ENCODE measurements around the gene UTP15. TPM values are rescaled to one million over a fixed set of nuclear protein-coding genes. Genes with fewer than 3 reads are reported as not detected.
A peak's percentile ranks its signal among the peaks of the same experiment; 100 is the strongest.

UTP15 gene
- polyA plus RNA-seq, 3 donors from 2014 or later, result 1.5 to 7.8 (median 4.1) TPM

DNA sequence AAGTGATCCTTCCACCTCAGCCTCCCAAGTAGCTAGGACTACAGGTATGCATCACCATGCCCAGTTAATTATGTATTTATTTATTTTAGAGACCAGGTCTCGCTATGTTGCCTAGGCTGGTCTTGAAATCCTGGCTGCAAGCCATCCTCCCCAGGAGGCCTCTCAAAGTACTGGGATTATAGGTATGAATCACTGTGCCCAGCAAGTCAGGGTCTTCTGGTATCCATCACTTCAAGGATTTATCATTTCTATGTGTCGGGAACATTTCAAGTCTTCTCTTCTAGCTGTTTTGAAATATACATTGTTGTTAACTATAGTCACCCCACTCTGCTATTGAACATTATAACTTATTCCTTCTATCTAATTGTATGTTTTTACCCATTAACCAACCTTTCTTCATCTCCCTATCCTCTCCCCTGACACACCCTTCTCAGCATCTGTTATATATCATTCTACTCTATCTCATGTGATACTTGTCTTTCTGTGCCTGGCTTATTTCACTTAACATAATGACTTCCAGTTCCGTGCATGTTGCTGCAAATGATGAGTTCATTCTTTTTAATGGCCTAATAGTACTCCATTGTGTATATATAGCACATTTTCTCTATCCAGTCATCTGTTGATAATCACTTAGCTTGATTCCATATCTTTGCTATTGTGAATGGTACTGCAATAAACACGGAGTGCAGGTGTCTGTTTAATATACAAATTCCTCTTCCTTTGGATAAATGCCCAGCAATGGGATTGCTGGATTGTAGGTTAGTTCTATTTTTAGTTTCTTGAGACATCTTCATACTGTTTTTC is 26.4 kb downstream of the UTP15 start:
- no peaks in the 10 kb centered on the region for H3K4me1 Mint-ChIP-seq
- no peaks in the 10 kb centered on the region for H3K9me3 Mint-ChIP-seq
- H3K36me3 Mint-ChIP-seq, result no peaks in the 10 kb centered on the region
- H3K4me3 Mint-ChIP-seq, result no peak overlapping the region
- H3K27me3 Mint-ChIP-seq (ENCODE audit: low read depth in 3 of 3), result peaks cover 0 to 2% (median 2%) of the 10 kb centered on the region in 3 donors
- no peak for DNase-seq
- H3K27ac Mint-ChIP-seq, result no peak overlapping the region

GRCh38 chr5:73592551-73592950 is 27.0 kb downstream of the UTP15 start:
- H3K4me1 Mint-ChIP-seq, result no peaks in the 10 kb centered on the region
- H3K4me3 Mint-ChIP-seq, result no peak overlapping the region
- peaks cover 0 to 2% (median 2%) of the 10 kb centered on the region in 3 donors for H3K27me3 Mint-ChIP-seq (ENCODE audit: low read depth in 3 of 3)
- H3K9me3 Mint-ChIP-seq, result no peaks in the 10 kb centered on the region
- H3K36me3 Mint-ChIP-seq, result no peaks in the 10 kb centered on the region
- no peak for DNase-seq
- H3K27ac Mint-ChIP-seq, result no peak overlapping the region

DNA sequence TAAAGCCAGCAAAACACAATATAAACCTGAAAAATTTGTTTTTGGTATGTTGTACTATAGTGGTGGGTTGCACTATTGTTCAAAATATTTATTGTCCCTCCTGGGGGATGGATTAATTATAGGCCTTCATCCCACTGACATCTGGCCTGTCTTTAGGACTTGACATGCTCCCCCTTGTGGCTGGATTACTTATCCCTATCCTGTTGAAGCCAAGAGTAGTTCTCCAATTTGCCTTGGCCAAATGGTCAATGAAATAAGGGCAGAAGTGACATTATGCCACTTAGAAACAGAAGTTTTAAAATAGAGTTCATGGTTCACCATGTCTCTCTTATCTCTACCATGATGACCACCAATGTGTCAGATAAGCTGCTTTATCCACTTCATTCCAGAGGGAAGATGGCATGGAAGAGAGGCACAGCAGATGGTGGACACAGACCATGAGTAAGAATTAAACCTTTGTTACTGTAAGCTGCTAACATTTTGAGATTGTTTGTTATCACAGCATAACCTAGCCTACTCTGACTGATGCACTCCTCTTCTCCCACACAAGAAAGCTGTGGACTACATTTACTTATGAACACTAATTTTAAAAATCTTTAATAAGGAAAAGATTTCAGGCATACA is 31.3 kb downstream of the UTP15 start:
- Mint-ChIP-seq H3K27ac (no peak overlapping the region), H3K4me1 (no peaks in the 10 kb centered on the region)
- no peak for DNase-seq

DNA sequence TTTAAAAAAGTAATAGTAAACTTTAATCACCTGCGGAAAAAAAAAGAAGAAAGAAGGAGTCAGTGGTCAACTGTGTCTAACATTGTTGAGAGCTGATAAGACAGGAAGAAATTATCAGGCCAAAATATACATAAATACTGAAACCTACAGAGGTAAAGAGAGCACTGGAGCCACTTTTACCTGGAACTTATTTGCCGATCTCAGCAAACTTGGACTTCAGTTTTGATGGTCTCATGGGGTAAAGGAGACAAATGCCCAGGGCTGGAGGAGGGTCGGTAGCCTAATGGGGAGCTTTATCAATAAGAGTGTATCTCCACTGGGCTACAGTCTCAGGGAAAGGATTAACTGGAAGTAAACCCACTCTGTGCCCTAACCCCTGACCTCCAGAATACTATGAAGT is 33.8 kb downstream of the UTP15 start:
- H3K36me3 Mint-ChIP-seq, result peaks cover 0 to 3% (median 0%) of the 10 kb centered on the region in 3 donors
- no peak for DNase-seq
- peaks cover 8 to 11% of the 10 kb centered on the region in 2 donors for H3K4me1 Mint-ChIP-seq
- H3K4me3 Mint-ChIP-seq, result no peak overlapping the region
- peaks cover 0 to 2% (median 0%) of the 10 kb centered on the region in 3 donors for H3K27me3 Mint-ChIP-seq (ENCODE audit: low read depth in 3 of 3)
- H3K9me3 Mint-ChIP-seq, result peaks cover 0 to 6% (median 0%) of the 10 kb centered on the region in 6 donors
- no peak overlapping the region for H3K27ac Mint-ChIP-seq

More for the DNA sequence above, 31.3 kb downstream of the UTP15 start:
- Mint-ChIP-seq H3K36me3 (peaks cover 0 to 2% (median 0%) of the 10 kb centered on the region in 3 donors), H3K9me3 (peaks cover 0 to 4% (median 0%) of the 10 kb centered on the region in 6 donors), H3K27me3 (ENCODE audit: low read depth in 3 of 3) (peaks cover 0 to 2% (median 0%) of the 10 kb centered on the region in 3 donors), H3K4me3 (no peak overlapping the region)

DNA sequence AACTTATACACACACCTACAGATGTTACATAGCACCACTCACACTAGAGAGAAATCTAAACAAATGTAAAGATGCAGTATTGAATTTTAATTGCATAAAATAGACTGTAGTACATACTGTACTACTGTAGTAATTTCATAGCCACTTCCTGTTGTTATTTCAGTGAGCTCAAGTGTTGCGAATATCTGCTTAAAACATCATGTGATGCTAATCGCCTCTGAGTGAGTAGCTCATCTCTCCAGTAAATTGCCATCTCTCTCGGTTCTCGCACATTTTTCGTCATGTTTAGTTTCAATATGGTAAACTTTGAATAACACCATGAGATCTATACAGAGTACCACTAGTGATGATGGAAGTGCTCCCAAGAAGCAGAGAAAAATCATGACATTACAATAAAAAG is 38.5 kb downstream of the UTP15 start:
- peaks cover 0 to 3% (median 2%) of the 10 kb centered on the region in 3 donors for H3K27me3 Mint-ChIP-seq (ENCODE audit: low read depth in 3 of 3)
- peak overlapping the region; percentile 1 to 78 (median 44) for H3K4me3 Mint-ChIP-seq
- peaks cover 11 to 13% of the 10 kb centered on the region in 2 donors for H3K4me1 Mint-ChIP-seq
- H3K36me3 Mint-ChIP-seq, result peaks cover 0 to 3% (median 0%) of the 10 kb centered on the region in 3 donors
- H3K27ac Mint-ChIP-seq, result peak overlapping the region in 4 of 6 donors; percentile 27 to 89 (median 48)
- DNase-seq, result peak in 2 of 3 donors; percentile 7 to 39
- H3K9me3 Mint-ChIP-seq, result peaks cover 0 to 6% (median 0%) of the 10 kb centered on the region in 6 donors

DNA sequence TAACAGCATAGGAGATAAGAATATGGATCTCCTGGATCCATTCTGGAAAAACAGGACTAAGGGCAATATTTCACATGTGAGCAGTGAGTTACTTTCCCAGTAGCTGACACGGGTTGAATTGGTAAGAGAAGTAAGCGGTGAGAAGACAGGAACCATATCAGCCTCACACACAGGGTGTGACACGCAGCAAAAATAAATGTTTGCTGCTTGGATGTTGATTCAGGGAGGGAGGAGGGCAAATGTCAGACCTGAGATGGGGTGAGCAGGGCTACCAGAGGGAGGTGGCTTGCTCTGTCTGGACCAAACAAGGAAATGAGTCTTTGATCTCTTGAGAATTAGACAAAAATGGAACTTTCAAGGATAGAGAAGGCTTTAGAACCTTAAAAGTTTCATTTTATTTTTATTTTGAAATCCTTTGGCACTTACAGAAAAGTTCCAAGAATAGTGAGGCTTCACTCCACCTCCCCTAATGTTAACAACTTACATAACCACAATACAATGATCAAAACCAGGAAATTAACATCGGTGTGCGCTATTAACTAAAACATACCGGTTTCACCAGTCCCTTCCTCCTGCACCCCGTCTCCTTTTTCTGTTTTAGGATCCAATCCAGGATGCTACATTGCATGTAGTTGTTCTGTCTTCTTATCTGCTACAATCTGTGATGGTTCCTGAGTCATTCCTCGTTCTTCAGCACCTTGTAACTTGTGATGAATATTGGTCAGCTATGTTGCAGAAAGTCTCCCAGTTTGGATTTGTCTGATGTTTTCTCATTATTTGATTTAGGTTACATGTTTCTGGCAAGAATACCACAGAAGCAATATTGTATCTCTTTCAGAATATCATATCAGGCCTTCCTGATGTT is 39.9 kb downstream of the UTP15 start:
- H3K27ac Mint-ChIP-seq, result peak overlapping the region in 4 of 6 donors; percentile 8 to 66 (median 32)
- peaks cover 11 to 13% of the 10 kb centered on the region in 2 donors for H3K4me1 Mint-ChIP-seq
- peaks cover 0 to 6% (median 0%) of the 10 kb centered on the region in 6 donors for H3K9me3 Mint-ChIP-seq
- peaks cover 0 to 3% (median 2%) of the 10 kb centered on the region in 3 donors for H3K27me3 Mint-ChIP-seq (ENCODE audit: low read depth in 3 of 3)
- no peak for DNase-seq
- peaks cover 0 to 3% (median 0%) of the 10 kb centered on the region in 3 donors for H3K36me3 Mint-ChIP-seq
- no peak overlapping the region for H3K4me3 Mint-ChIP-seq

DNA sequence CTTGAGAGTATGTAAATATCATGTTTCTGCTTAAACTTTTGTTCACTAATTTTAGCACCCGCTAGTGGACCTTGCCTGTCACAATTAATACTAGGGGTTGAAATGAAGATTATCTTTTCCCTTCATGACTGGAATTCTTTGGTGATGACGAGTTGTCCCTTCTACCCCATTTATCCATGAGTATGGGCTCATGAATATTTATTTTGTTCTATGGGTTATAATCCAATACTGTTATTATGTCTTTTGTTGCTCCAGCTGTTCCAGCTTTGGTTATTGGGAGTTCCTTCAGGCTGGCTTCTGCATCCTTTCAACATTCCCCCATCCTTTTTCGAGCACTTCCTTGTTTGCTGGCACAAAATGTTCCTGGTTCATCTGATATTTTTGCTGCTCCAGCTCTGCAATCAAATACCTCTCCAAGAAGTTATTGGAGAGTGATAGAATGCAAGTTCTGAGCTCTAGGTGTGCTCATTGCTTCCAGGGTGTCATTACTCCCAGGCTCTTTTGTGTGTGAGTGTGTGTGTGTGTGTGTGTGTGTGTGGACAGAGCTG is 40.7 kb downstream of the UTP15 start:
- H3K9me3 Mint-ChIP-seq, result peaks cover 0 to 6% (median 0%) of the 10 kb centered on the region in 6 donors

GRCh38 chr5:73607228-73607627 is 41.7 kb downstream of the UTP15 start:
- Mint-ChIP-seq H3K36me3 (no peaks in the 10 kb centered on the region), H3K4me3 (no peak overlapping the region), H3K9me3 (no peaks in the 10 kb centered on the region), H3K27ac (peak overlapping the region in 1 of 6 donors; percentile 15), H3K27me3 (ENCODE audit: low read depth in 3 of 3) (peaks cover 0 to 8% (median 3%) of the 10 kb centered on the region in 3 donors), H3K4me1 (peaks cover 11 to 13% of the 10 kb centered on the region in 2 donors)
- no peak for DNase-seq

More for the DNA sequence above, 40.7 kb downstream of the UTP15 start:
- H3K36me3 Mint-ChIP-seq, result peaks cover 0 to 3% (median 0%) of the 10 kb centered on the region in 3 donors
- peaks cover 11 to 13% of the 10 kb centered on the region in 2 donors for H3K4me1 Mint-ChIP-seq
- H3K27me3 Mint-ChIP-seq (ENCODE audit: low read depth in 3 of 3), result peaks cover 0 to 8% (median 3%) of the 10 kb centered on the region in 3 donors
- H3K4me3 Mint-ChIP-seq, result no peak overlapping the region
- no peak for DNase-seq
- H3K27ac Mint-ChIP-seq, result no peak overlapping the region

GRCh38 chr5:73612799-73613198 is 47.3 kb downstream of the UTP15 start:
- DNase-seq, result no peak
- Mint-ChIP-seq H3K36me3 (no peaks in the 10 kb centered on the region), H3K27me3 (ENCODE audit: low read depth in 3 of 3) (peaks cover 2 to 7% (median 3%) of the 10 kb centered on the region in 3 donors), H3K9me3 (no peaks in the 10 kb centered on the region), H3K4me1 (no peaks in the 10 kb centered on the region), H3K27ac (no peak overlapping the region), H3K4me3 (no peak overlapping the region)

GRCh38 chr5:73615085-73615484 is 49.5 kb downstream of the UTP15 start:
- Mint-ChIP-seq H3K4me3 (no peak overlapping the region), H3K27me3 (ENCODE audit: low read depth in 3 of 3) (peaks cover 4 to 6% (median 6%) of the 10 kb centered on the region in 3 donors), H3K27ac (no peak overlapping the region), H3K9me3 (no peaks in the 10 kb centered on the region), H3K36me3 (no peaks in the 10 kb centered on the region), H3K4me1 (no peaks in the 10 kb centered on the region)
- DNase-seq, result no peak

- no peaks in the 10 kb centered on the region for H3K36me3 Mint-ChIP-seq
- no peaks in the 10 kb centered on the region for H3K4me1 Mint-ChIP-seq
- peaks cover 2 to 6% (median 4%) of the 10 kb centered on the region in 3 donors for H3K27me3 Mint-ChIP-seq (ENCODE audit: low read depth in 3 of 3)
- H3K27ac Mint-ChIP-seq, result no peak overlapping the region
- no peak overlapping the region for H3K4me3 Mint-ChIP-seq
- DNase-seq, result no peak
- no peaks in the 10 kb centered on the region for H3K9me3 Mint-ChIP-seq
These were observed 50.4 kb downstream of the UTP15 start for GRCh38 chr5:73615947-73616346.

DNA sequence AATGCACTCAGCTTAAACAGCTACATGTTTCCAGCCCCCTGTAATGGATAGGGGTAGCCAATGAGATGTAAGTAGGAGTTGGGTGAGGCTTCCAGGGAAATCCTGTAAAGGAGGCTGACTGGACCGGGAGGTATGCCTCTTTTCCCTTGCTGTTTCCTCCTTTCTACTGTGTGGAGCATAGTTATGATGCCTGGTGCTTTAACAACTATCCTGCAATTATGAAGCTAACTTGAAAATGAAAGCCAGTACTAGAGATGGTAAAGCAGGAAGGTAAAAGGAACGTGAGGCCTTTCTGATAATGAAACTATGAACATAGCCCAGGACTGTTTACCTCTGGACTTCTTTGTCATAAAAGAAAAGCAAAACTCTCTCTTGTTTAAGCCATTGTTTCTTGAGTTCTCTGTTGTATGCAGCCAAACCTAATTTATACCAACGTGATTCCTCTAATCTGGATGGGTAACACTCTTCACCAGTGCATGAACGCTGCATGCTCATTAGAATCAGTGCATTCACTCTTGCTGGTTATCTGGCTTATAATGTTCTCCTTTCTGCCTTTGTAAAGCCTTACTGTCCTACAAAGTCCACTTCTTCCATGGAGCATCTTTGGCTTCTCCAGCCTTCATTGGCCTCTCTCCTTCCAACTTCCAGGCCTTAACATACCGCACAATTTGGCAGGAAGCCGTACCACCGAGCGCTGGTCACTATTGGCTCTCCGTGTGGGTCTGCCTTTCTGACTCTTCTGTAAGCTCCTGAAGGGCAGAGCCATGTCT is 52.2 kb downstream of the UTP15 start:
- H3K27ac Mint-ChIP-seq, result no peak overlapping the region
- no peaks in the 10 kb centered on the region for H3K4me1 Mint-ChIP-seq
- H3K27me3 Mint-ChIP-seq (ENCODE audit: low read depth in 3 of 3), result peaks cover 0 to 6% (median 6%) of the 10 kb centered on the region in 3 donors
- no peaks in the 10 kb centered on the region for H3K9me3 Mint-ChIP-seq
- no peaks in the 10 kb centered on the region for H3K36me3 Mint-ChIP-seq
- no peak for DNase-seq
- no peak overlapping the region for H3K4me3 Mint-ChIP-seq

Data from immature natural killer cell (primary cell).